Smooth muscle cell (in vitro differentiated cells): ENCODE data around the gene VPS13D. TPM values are rescaled to one million over a fixed set of nuclear protein-coding genes. Genes with fewer than 3 reads are reported as not detected.
"Not testable (repeated sequence)": the region's sequence is repeated elsewhere in the genome, so short reads cannot be mapped to it uniquely, and the experiment has no call there.

Source experiments
- DNase-seq: peaks from one replicate; lab custom pipeline; 2025; ENCODE audit not compliant: unreplicated experiment; lab: John Stamatoyannopoulos, UW
- H2AFZ ChIP-seq: fragments of 200-600 bp; sonication (generic); 2 replicates; pipeline ENCODE4 v1.6.0; 2016; ENCODE audit warnings: antibody characterized with exemption, low read depth, mild to moderate bottlenecking
- H3F3A ChIP-seq: fragments of 200-600 bp; sonication (generic); 2 replicates; pipeline ENCODE4 v1.6.0; 2017; ENCODE audit warnings: antibody characterized with exemption, low read depth
- H3K27ac ChIP-seq: fragments of 200-600 bp; sonication (generic); 2 replicates; pipeline ENCODE4 v1.5.1; 2016; ENCODE audit warnings: low read depth, mild to moderate bottlenecking
- H3K27me3 ChIP-seq: fragments of 200-600 bp; sonication (generic); 2 replicates; pipeline ENCODE4 v1.6.1; 2016; ENCODE audit warnings: low read depth, mild to moderate bottlenecking
- H3K36me3 ChIP-seq: fragments of 200-600 bp; sonication (generic); 2 replicates; pipeline ENCODE4 v1.5.1; 2016; ENCODE audit warnings: low read depth
- H3K4me1 ChIP-seq: fragments of 200-600 bp; sonication (generic); 2 replicates; pipeline ENCODE4 v1.5.1; 2016; ENCODE audit warnings: low read depth
- H3K4me2 ChIP-seq: fragments of 200-600 bp; sonication (generic); 2 replicates; pipeline ENCODE4 v1.6.0; 2016; ENCODE audit warnings: mild to moderate bottlenecking
- H3K4me3 ChIP-seq: fragments of 200-600 bp; sonication (generic); 2 replicates; pipeline ENCODE4 v1.5.1; 2016; ENCODE audit warnings: mild to moderate bottlenecking
- H3K79me2 ChIP-seq: fragments of 200-600 bp; sonication (generic); 2 replicates; pipeline ENCODE4 v1.6.0; 2016; ENCODE audit warnings: low read depth, mild to moderate bottlenecking
- H3K9ac ChIP-seq: fragments of 200-600 bp; sonication (generic); 2 replicates; pipeline ENCODE4 v1.6.0; 2016; ENCODE audit warnings: low read depth
- H3K9me3 ChIP-seq: fragments of 200-600 bp; sonication (generic); replicated peaks from 2 replicates; pipeline ENCODE4 v1.5.1; 2016; ENCODE audit warnings: low read depth
- H4K20me1 ChIP-seq: fragments of 200-600 bp; sonication (generic); 2 replicates; pipeline ENCODE4 v1.6.0; 2016; ENCODE audit warnings: low read depth
- WGBS: methylation state at CpG from one replicate; pipeline ENCODE4 v1.1.7; 2016; ENCODE audit warnings: low lambda C conversion rate; 5-methylcytosine and 5-hydroxymethylcytosine counted together
- polyA plus RNA-seq: library from polyadenylated mRNA; unstranded; fragments of >200 nt; fragmentation: Nextera tagmentation; extraction: Ambion mirVana; gene quantifications from 2 replicates; pipeline ENCODE4 v1.2.1, GENCODE V29; 2016
- total RNA-seq: library from RNA; depleted of rRNA; stranded (reverse); fragments of >200 nt; gene quantifications from 2 replicates; pipeline ENCODE4 v1.2.3, GENCODE V29; 2014
- TF ChIP-seq, protein P1 (sequence below): fragments of 200-600 bp; sonication (generic); IDR thresholded peaks from 2 replicates; pipeline ENCODE4 v1.5.1; 2017; ENCODE audit warnings: borderline replicate concordance, mild to moderate bottlenecking, antibody characterized with exemption; ENCODE audit not compliant: insufficient read depth, poor library complexity, severe bottlenecking

The VPS13D gene
- total and polyA plus RNA-seq, 2 experiments from 2014 or later: 3.5 to 20.0 TPM

DNA sequence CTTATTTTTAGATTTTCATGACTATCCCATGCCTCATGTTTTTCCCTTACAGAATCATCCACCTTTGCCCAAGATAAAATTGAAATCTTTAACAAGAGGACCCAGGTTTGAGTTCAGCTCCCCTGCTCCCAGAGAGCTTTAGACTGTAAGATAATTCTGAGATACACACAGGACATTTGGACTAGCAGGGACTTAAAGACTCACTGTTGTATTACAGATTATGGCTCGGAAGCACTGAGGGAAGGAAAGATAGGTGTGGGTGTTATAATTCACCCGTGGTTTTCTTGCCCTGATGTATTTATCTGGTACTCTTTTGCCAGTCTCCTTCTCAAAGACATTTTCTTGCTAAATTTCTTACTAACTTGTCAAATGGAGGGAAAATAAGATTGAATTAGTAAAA is 238.5 kb downstream of the VPS13D start:
- Histone ChIP-seq H3K27ac (no peak overlapping the region), H2AFZ (no peak overlapping the region), H3K4me2 (no peak overlapping the region), H3K9ac (no peak overlapping the region), H3K27me3 (no peaks in the 10 kb centered on the region), H3K4me3 (no peak overlapping the region), H4K20me1 (no peaks in the 10 kb centered on the region), H3K79me2 (no peaks in the 10 kb centered on the region), H3K4me1 (no peaks in the 10 kb centered on the region), H3K9me3 (no peaks in the 10 kb centered on the region), H3K36me3 (peaks cover 5% of the 10 kb centered on the region), H3F3A (no peaks in the 10 kb centered on the region)
- TF ChIP-seq, protein P1, sequence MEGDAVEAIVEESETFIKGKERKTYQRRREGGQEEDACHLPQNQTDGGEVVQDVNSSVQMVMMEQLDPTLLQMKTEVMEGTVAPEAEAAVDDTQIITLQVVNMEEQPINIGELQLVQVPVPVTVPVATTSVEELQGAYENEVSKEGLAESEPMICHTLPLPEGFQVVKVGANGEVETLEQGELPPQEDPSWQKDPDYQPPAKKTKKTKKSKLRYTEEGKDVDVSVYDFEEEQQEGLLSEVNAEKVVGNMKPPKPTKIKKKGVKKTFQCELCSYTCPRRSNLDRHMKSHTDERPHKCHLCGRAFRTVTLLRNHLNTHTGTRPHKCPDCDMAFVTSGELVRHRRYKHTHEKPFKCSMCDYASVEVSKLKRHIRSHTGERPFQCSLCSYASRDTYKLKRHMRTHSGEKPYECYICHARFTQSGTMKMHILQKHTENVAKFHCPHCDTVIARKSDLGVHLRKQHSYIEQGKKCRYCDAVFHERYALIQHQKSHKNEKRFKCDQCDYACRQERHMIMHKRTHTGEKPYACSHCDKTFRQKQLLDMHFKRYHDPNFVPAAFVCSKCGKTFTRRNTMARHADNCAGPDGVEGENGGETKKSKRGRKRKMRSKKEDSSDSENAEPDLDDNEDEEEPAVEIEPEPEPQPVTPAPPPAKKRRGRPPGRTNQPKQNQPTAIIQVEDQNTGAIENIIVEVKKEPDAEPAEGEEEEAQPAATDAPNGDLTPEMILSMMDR: no peak
- WGBS: 81% methylated on average over 2 of the region's 2 CpGs
- no peak for DNase-seq

- Histone ChIP-seq H3K9ac (no peak overlapping the region), H4K20me1 (no peaks in the 10 kb centered on the region), H3K27ac (no peak overlapping the region), H3K4me2 (no peak overlapping the region), H3K36me3 (peaks cover 5% of the 10 kb centered on the region), H3K27me3 (no peaks in the 10 kb centered on the region), H3F3A (no peaks in the 10 kb centered on the region), H3K4me3 (no peak overlapping the region), H3K4me1 (no peaks in the 10 kb centered on the region), H2AFZ (no peak overlapping the region), H3K79me2 (no peaks in the 10 kb centered on the region), H3K9me3 (no peaks in the 10 kb centered on the region)
- no peak for DNase-seq
- 88% methylated on average over 6 of the region's 6 CpGs for WGBS
- TF ChIP-seq, protein P1: no peak
These were observed 239.7 kb downstream of the VPS13D start for GRCh38 chr1:12469493-12469892.

DNA sequence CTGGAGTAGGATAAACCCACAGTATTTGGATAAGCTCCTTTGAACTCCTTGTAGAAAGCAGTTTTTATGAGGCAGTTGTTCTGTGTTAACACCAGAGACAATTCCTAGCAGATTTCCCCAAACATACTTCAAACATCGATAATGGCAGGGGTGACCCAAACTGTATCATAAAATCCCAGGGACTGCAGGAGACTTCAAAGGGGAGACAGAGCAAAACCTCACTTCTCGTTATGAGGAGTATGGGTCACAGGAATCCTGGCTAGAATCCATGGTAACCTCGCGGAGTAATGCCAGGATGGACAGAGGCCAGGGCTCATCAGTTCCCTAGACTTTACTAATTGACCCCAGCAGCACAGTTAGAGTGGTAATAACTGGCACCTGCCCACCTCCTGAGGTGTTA is 240.2 kb downstream of the VPS13D start:
- H3K4me1 ChIP-seq: no peaks in the 10 kb centered on the region
- peaks cover 5% of the 10 kb centered on the region for H3K36me3 ChIP-seq
- no peaks in the 10 kb centered on the region for H4K20me1 ChIP-seq
- TF ChIP-seq, protein P1: no peak
- H3F3A ChIP-seq: no peaks in the 10 kb centered on the region
- no peak for DNase-seq
- 80% methylated on average over 4 of the region's 4 CpGs for WGBS
- no peak overlapping the region for H3K9ac ChIP-seq
- no peak overlapping the region for H3K4me3 ChIP-seq
- no peaks in the 10 kb centered on the region for H3K79me2 ChIP-seq
- no peaks in the 10 kb centered on the region for H3K9me3 ChIP-seq
- no peak overlapping the region for H2AFZ ChIP-seq
- H3K27me3 ChIP-seq: no peaks in the 10 kb centered on the region
- no peak overlapping the region for H3K27ac ChIP-seq
- no peak overlapping the region for H3K4me2 ChIP-seq

DNA sequence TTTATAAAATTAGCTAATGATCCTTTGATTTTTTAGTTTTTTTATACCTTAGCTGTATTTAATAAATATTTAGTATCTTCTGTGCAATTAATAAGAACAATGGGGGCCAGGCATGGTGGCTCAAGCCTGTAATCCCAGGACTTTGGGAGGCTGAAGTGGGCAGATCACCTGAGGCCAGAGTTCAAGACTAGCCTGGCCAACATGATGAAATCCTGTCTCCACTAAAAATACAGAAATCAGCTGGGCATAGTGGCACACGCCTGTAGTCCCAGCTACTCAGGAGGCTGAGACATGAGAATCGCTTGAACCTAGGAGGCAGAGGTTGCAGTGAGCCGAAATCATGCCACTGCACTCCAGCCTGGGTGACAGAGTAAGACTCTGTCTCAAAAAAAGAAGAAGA is 241.1 kb downstream of the VPS13D start:
- not testable (repeated sequence) for H3K79me2 ChIP-seq, H3K36me3 ChIP-seq, H3K4me3 ChIP-seq, H3K4me2 ChIP-seq, H3K27me3 ChIP-seq, H3F3A ChIP-seq, H2AFZ ChIP-seq, H3K27ac ChIP-seq, H3K4me1 ChIP-seq, H4K20me1 ChIP-seq, DNase-seq, H3K9ac ChIP-seq, H3K9me3 ChIP-seq
- 100% methylated on average over 3 of the region's 3 CpGs for WGBS
